WI38 (cell line): ENCODE data around the gene NEK10.
"Not testable (repeated sequence)": the region's sequence is repeated elsewhere in the genome, so short reads cannot be mapped to it uniquely, and the experiment has no call there.

Experiments
- H3K4me3 ChIP-seq: 2 replicates; pipeline ENCODE4 v1.5.1; 2011; ENCODE audit warnings: low read depth, mild to moderate bottlenecking, control low read depth, low read length
- TF ChIP-seq, protein P1 (sequence below): IDR thresholded peaks from 2 replicates; pipeline ENCODE4 v1.5.1; 2012; ENCODE audit warnings: low read depth, mild to moderate bottlenecking, control low read depth, low read length

NEK10 gene

DNA sequence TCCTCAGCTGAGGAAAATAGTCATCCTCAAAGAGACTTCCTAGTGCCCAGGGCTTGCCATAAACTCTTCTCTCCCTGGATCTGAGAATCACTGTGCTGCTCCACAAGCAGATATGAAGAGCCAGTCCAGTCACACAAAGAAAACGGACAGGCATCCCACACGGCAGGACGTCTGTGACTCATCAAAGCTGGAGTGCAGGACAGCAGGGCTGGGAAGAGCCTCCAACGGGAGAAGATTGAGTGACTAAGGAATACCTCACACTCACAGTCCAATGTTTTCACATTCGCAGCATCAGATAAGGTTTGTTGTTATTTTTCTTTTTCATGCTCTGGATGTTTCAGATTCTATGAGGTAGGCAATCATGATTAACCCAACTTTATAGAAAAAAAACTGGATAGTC, 57.8 kb downstream of the NEK10 start:
- H3K4me3 ChIP-seq: no peak overlapping the region
- TF ChIP-seq, protein P1, sequence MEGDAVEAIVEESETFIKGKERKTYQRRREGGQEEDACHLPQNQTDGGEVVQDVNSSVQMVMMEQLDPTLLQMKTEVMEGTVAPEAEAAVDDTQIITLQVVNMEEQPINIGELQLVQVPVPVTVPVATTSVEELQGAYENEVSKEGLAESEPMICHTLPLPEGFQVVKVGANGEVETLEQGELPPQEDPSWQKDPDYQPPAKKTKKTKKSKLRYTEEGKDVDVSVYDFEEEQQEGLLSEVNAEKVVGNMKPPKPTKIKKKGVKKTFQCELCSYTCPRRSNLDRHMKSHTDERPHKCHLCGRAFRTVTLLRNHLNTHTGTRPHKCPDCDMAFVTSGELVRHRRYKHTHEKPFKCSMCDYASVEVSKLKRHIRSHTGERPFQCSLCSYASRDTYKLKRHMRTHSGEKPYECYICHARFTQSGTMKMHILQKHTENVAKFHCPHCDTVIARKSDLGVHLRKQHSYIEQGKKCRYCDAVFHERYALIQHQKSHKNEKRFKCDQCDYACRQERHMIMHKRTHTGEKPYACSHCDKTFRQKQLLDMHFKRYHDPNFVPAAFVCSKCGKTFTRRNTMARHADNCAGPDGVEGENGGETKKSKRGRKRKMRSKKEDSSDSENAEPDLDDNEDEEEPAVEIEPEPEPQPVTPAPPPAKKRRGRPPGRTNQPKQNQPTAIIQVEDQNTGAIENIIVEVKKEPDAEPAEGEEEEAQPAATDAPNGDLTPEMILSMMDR: no peak

DNA sequence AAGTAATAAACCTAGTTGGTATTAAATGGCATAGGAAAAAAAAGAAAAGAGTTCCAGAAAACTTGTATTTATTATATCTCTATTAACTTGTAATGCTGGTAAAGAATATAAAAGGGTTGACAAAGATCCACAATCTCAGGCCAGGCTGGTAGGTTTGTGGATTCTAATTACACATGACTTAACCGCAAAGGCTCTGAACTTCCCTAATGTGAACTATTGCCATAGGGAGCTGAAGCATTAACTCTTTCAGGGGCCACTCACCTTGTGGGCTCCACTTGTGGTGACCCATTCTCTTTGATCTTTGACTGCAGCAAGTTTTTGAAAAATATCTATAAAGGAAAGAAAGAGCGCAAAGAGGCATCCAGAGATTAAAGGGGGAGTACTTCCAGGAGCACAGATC, 58.5 kb downstream of the NEK10 start:
- TF ChIP-seq, protein P1: no peak
- H3K4me3 ChIP-seq: no peak overlapping the region

DNA sequence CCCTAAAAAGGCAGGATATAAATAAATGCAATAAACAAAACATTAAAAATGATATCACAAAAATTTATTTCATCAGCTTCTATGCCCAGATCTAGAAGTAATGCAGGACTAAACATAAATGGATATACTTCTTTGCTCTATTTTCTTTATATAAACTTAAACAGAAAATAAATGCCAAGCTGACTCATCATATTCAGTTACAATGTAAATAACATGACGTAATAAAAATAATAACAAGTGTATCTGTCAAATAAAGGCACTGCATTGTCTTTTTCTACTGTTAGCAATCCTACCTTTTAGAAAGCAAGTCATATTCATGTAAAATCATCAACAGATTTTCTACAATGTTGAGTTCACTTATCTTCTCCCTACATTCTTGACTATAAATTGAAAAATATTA, 61.6 kb downstream of the NEK10 start:
- no peak overlapping the region for H3K4me3 ChIP-seq
- TF ChIP-seq, protein P1: no peak

DNA sequence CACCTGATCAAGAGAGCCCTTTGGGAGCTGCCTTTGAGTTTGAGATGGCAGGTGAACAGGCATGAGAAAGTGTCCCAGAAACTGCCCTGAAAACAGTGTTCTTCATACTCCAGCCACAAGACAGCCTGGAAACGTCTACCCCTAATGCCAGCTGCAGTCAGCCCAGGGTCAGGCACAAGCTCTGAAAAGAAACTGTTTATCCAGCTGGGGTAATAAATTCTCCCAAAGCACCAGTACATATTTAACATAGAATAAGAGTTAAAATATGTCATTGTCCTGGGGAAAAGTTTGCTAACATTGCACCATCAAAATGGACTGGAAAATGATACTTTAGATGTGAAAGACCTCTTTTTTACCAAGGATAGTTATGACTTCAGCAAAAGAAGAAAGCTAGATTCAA, 66.3 kb downstream of the NEK10 start:
- TF ChIP-seq, protein P1: no peak
- H3K4me3 ChIP-seq: no peak overlapping the region

DNA sequence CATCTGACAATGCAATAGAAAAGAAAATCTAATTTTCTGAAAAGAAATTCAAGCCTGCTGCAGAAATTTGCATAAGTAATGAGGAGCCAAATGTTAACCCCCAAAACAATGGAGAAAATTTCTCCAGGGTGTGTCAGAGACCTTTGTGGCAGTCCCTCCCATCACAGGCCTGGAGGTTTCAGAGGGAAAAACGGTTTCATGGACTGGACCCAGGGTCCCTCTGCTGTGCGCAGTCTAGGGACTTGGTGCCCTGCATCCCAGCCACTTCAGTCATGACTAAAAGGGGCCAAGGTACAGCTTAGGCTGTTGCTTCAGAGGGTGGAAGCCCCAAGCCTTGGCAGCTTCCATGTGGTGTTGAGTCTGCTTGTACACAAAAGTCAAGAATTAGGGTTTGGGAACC, 70.2 kb downstream of the NEK10 start:
- H3K4me3 ChIP-seq: not testable (repeated sequence)

DNA sequence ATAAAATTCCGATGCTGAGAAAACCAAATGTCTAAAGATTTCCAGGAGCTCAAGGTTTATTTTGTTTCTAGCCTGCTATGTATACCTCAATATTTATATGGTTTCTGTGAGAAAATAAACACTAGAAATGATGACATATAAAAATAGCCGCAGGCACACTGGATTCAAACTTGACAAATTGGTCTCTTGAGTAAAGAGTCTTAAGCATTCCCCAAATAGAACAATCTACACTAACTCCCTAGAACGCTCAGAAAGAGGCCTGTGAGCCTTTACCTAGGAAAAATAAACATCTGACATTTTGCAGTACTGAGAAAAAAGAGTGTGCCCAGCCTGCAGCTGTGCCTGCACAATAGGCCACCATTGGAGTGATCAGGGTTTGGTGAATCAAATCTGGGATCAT, 75.2 kb downstream of the NEK10 start:
- no peak overlapping the region for H3K4me3 ChIP-seq
- TF ChIP-seq, protein P1: no peak

DNA sequence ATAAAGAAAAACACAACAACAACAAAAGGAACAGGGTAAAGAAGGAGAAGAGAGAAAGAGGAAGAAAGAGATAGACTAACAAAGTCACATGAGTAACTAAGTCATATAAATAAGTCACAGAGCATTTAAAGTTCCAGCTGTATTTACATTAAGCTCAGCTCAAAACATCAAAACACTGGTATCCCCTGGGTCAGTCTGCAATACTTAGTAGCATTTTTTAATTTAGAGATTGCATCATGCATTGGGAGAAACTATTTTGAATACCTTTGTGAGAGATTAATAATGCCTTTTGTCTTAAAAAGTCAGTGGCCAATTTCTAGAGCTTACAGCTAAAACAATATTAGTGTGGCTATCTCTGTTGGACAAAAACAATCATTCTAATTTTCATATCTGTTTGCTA, 78.4 kb downstream of the NEK10 start:
- H3K4me3 ChIP-seq: no peak overlapping the region
- TF ChIP-seq, protein P1: no peak

DNA sequence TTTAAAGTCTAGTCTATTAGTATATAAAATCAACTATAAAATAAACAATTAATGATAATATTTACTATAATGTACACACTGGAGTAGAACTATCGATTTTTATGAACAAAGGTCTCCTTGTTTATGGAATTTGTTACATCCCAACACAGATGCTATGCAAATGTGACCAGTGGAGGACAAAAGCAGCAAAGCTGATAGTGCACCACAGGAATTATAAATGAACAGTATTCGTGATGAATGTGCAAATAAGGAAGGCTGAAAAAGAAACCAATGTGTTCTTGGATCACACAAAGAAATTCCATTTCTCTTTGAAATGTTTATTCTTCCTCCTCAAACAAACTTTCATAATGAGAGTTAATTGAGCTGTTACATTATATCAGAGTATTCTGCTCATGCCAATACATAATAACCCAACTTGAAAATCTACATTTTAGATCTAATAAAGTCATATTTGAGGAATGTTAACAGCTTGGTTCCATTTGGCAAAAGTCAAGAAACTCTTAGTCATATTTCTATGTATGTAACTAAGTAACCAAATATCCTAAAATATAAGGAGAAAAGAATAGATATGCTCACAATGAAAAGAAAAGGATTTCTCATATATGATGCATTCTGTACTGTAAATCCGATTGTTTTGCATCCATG, 79.3 kb downstream of the NEK10 start:
- TF ChIP-seq, protein P1: no peak
- no peak overlapping the region for H3K4me3 ChIP-seq
